ENCODE data around the gene CNTFR.

Gene CNTFR

DNA sequence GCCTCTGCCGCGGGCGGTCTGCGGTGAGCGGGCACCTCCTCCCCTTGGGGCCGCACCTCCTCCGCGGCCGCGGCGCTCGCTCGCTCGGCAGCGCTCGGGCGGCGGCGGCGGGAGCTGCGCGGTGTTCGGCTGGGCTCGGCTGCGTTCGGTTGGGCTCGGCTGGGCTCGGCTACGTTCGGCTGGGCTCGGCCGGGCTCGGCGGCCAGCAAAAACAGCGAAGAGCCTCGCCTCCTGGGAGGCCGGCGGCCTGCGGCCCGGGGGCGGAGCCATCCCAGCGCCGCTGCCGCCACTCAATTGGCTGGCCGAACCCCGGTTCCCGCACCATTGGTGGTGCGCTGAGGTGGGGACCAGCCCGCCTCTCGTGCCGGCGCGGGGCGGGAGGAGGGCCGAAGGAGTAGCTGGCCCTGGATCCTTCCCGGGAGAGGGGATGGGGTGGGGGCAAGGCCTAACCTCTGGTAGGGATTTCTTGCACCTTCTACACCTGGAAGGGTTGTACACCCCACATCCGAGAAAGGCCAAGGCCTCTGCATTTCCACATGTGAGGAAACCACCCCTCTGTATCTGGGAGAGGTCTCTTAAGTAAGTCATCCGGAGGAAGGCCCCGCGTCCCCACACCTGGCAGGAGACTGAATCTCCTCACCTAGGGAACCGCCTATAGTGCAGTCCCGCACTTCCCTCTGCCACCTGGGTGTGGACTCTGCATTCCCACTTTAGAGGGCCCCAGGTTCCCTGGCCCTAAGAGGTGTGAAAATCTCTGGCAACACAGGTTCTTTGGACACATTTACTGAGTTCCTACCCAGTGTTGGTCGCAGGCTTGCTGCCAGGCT is 66.3 kb downstream of the CNTFR start, which contains the start of gene ENHO:
TSS of gene ENHO (minus strand) at position 20 of the 827 bp plus-strand sequence. CDS start 1,295 bp downstream, outside the sequence.
- peak; percentile 63 for DNase-seq (ENCODE audit: low read depth)

DNA sequence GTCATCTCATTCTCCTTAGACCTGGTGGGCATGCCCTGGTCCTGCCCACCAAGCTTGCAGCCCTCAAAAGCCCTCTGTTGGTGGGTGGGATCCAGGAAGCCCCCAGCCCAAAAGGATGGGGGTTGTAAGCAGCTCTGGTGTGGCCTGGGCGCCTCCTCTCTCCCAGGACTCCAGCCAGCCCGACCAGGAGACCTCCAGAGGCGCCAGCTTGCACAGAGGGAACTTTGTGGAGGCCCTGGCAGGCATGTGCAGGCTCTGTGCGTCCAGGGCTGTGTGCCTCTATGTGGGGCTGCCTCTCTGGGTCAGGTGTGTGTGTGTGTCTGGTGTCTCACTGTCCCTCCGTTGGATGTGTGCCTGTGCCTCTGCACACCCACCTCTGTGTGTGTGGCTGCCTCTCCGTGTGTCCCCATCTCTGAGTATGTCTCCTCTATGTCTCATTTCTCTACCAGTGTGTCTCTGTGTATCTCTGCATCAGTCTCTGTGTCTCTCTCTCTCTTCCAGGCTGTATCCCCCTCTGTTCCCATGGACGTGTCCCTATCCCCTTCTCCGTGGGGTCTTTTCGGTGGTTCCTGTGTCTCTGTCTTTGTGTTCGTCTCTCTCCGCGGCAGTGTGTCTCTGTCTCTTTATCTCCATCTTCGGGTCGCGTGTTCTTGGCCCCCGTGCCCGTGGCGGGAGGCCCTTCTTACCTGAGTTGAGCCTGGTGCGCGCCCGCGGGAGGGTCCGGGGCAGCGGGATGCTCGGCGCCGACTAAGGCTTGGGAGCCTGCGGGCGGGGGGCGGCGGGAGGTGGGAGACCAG is 67.2 kb downstream of the CNTFR start:
- DNase-seq (ENCODE audit: low read depth), result no peak

GRCh38 chr9:34521406-34522045 is 68.0 kb downstream of the CNTFR start:
- DNase-seq (ENCODE audit: low read depth), result no peak

GRCh38 chr9:34520505-34521385 is 68.8 kb downstream of the CNTFR start:
- no peak for DNase-seq (ENCODE audit: low read depth)

- no peak for DNase-seq (ENCODE audit: low read depth)
These were observed 69.4 kb downstream of the CNTFR start for GRCh38 chr9:34520096-34520495.

DNA sequence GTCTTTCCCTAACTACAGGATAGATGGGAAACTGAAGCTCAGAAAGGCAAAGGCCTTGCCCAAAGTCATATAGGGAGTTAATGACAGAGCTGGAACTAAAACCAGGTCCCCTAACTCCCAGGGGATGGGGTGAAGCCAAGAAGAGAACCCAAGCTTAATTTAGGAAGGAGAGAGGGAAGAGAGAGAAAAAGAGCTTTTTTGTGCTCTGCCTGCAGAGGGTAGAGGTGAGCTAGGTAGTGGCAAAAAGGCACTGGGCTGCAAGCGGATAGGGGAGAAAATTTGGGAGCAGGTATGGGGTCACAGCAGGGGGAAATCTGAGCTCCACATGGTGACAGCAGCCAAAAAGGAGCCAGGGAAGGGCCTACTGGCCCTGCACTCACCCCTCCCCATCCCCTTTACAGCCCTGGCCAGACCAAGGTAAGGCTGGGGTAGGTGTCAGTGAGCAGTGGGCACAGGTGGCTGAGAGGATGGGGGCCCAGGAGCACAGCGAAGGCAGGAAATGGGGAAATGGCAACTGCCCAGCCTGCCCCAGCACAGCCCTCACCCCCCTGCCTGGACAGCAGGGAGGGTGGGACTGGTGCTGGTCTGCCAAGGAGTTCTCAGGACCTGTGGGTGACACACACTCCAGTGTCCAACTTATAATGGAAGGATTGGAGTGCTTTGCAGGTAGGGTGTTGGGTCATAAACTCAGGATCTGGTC is 70.1 kb downstream of the CNTFR start:
- no peak for DNase-seq (ENCODE audit: low read depth)

GRCh38 chr9:34518896-34519295 is 70.6 kb downstream of the CNTFR start:
- no peak for DNase-seq (ENCODE audit: low read depth)

DNA sequence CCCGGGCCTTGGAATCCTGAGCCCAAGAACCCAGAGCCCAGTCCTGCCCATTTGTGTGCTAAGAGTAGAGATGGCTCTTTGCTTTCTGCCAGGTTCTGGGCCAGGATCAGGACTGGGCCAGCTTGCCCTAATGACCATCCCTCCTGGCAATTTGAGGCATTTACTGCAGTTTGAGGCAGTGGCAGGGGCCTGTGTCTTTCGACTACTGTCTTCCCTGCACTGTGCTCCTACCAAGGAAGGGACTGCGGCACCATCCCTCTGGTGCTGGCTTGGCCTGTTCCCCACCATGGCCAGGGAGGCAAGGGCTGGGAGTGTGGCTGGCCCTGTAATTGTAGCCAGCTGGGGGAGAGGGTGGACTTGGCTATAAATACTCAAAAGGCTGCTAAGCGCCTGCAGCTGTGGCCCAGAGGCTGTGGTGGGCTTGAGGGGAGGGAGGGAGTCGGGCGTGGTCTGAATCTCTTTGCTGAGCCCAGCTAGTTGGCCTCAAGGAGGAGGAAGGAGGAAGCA is 71.4 kb downstream of the CNTFR start:
- DNase-seq (ENCODE audit: low read depth), result no peak

GRCh38 chr9:34517185-34517584 is 72.3 kb downstream of the CNTFR start:
- DNase-seq (ENCODE audit: low read depth), result no peak

DNA sequence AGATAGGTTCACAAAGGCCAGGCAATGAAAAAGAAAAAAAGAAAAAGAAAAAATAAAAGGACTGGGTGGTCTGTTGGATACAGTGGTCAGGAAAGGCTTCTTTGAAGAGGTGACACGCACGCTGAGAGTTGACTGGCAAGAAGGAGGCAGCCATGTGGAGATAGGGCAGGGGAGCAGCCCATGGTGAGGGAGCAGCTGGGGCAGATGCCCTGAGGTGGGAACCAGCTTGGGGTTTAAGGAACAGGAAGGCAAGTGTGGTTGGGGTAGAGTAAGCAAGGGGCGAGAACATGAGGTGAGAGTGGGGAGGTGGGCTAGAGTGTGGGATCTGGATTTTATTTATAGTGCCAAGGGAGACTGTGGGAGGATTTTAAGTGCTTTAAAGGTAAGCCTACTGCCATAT is 73.6 kb downstream of the CNTFR start:
- DNase-seq (ENCODE audit: low read depth), result no peak

- DNase-seq (ENCODE audit: low read depth), result no peak
These were observed 74.7 kb downstream of the CNTFR start for GRCh38 chr9:34514816-34515215.

DNA sequence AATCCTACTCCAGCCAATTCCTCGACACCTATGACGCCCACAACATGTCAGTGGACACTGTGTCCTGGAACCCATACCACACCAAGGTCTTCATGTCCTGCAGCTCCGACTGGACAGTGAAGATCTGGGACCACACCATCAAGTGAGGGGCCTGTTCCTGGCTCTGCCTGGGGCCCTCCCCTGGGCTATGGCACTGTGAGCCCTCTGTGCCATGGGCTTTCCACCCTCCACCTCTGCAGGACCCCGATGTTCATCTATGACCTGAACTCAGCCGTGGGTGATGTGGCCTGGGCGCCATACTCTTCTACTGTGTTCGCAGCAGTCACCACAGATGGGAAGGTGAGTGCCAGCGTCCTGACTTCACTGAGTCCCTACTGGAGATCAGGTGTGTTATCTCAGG is 75.1 kb downstream of the CNTFR start:
- no peak for DNase-seq (ENCODE audit: low read depth)

GRCh38 chr9:34513567-34514214 is 75.8 kb downstream of the CNTFR start:
- peak; percentile 18 for DNase-seq (ENCODE audit: low read depth)

DNA sequence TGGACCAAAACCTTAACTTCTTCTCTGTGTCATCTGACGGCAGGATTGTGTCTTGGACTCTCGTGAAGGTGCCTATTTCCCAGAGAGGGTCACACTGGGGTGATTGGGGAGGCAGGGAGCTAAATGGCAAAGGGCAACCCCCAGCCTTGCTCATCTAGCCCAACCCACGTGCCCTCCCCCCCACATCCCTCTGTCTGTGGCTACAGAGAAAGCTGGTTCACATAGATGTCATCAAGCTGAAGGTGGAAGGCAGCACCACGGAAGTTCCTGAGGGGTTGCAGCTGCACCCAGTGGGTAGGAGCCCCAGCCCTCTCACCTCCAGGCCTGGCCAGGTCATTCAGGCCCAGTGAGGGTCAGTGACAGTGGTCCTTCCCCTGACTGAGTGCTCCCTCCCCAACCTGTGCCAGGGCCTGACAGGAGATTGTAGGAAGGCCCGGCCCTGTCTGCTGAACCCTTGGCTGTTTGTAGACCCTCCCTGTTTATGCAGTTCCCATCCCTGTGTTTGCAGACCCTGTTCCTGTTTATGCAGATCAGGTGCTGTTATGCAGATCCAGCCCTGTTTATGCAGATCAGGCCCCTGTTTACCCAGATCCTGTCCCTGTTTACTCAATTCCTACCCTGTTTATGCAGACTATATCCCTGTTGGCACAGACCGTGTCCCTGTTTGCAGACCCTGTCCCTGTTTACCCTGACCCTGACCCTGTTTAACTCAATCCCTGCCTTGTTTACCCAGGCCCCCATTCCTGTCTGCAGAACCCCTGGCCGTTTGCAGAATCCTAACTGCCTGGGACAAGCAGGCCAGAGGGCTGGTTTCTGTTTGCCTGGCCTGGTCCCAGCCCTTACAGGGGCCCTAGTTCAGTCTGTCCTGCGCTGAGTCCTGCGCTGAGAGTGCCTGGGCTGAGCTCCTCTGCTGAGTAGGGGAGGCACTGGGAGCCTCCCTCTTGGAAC is 77.1 kb downstream of the CNTFR start:
- DNase-seq (ENCODE audit: low read depth), result no peak

GRCh38 chr9:34510497-34511468 is 78.7 kb downstream of the CNTFR start:
- DNase-seq (ENCODE audit: low read depth), result no peak

GRCh38 chr9:34508951-34509350 is 80.6 kb downstream of the CNTFR start:
- DNase-seq (ENCODE audit: low read depth), result no peak

DNA sequence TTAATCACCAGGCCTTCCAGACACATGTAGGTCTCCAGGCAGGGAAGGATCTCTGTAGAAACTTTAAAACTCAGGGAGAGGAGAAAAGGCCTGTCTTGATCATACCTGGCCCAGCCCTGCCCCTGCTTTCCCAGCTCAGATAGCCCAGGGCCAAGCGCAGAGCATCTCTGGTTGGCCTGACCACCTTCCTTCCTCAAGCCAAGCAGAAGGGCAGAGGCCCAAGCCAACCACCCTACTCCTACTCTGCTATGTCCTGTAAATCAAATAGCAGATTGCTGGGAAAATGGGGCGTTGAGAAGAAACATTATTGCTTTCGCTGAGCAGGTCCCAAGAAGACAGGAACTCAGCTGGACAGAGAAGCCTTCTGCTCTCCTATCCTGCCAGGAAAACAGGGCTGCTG is 81.1 kb downstream of the CNTFR start:
- DNase-seq (ENCODE audit: low read depth), result no peak

DNA sequence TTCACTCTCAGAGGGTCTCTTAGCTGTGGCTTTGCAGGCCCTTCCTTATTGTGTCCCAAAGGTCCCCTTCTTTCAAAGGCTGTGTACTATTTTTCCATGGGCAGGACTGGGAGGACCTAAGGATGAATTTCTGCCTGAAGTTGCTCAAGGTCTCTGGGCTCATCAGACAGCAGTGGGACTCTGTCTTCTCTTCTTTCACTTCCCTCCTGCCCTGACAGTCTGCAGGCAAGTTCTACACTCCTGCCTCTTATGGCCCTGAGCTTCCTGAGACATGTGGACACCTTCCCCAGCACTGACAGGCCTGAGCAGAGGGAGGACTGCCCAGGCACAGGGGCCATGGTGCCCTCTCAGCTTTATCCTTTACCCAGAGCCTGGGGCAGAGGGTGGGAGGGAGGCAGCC is 81.6 kb downstream of the CNTFR start:
- no peak for DNase-seq (ENCODE audit: low read depth)
